ENCODE results near the gene RAD18. TPM values are rescaled to one million over a fixed set of nuclear protein-coding genes. Genes with fewer than 3 reads are reported as not detected.

Gene RAD18
- polyA plus RNA-seq, 1 of the 3 experiments (the other 2 are of a cell fraction): 5.7 TPM

DNA sequence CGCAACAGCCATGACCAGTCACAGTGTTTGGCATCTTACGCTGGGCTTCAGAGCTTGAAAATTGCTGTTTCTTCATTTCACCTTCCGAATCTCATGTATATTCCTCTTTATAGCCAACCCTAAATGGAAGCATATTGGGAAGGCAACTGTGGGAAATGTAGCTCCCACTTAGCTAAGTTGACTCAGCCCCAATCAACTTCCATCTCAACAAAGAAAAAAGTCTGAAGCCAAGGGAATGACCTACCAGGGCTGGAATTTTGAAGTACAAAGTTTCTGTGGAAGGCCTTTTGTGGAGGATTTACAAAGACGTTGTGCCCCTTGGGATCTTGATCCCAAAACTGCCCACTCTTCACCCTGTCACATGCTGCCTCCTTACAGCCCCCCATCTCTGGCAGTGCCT is 108.6 kb downstream of the RAD18 start:
- ChIA-PET CTCF (interaction anchor here (1.9 kb wide), 1 partner anchor 86 kb away, joined by 6 read pairs; the partner anchor contains the start of gene OXTR), POLR2A (no interaction called here)
- Histone ChIP-seq H3K36me3 (replicated peaks in 1 of 2; ENCODE audit: control insufficient read depth in 1 of 2, insufficient read depth in 2 of 2, low read length in 1 of 2) (no peaks in the 10 kb centered on the region), H3F3A (replicated peaks; ENCODE audit: insufficient read depth) (peaks cover 4% of the 10 kb centered on the region), H3K27me3 (ENCODE audit: insufficient read depth) (no peaks in the 10 kb centered on the region), H3K4me2 (no peak overlapping the region), H3K9me3 (no peaks in the 10 kb centered on the region), H3K4me3 (ENCODE audit: low read depth in 2 of 2, low read length in 1 of 2) (no peak overlapping the region), H3K4me1 (ENCODE audit: control insufficient read depth in 1 of 2, insufficient read depth in 2 of 2, low read depth in 1 of 2, low read length in 1 of 2) (peaks cover 0 to 6% of the 10 kb centered on the region in 2 experiments; a peak in 2 of 4 replicates), H2AFZ (ENCODE audit: low read depth) (no peak overlapping the region), H3K9me2 (no peaks in the 10 kb centered on the region), H3K9ac (0 out of 2 replicates have a peak overlapping the region, but pooled peaks have one; percentile 10), H4K20me1 (ENCODE audit: insufficient read depth) (no peaks in the 10 kb centered on the region), H3K79me2 (ENCODE audit: insufficient read depth) (no peaks in the 10 kb centered on the region), H3K27ac (ENCODE audit: low read depth in 2 of 2, low read length in 1 of 2) (peak overlapping the region in 1 of 2 experiments; percentile 14; a peak in 2 of 4 replicates)
- TF ChIP-seq MEF2A (IDR thresholded peaks at IDR 0.05; ENCODE audit: borderline replicate concordance, low read depth) (no peak), CHD2 (IDR thresholded peaks at IDR 0.05; ENCODE audit: low read length, partially characterized antibody) (no peak)
- TF ChIP-seq, protein P1, sequence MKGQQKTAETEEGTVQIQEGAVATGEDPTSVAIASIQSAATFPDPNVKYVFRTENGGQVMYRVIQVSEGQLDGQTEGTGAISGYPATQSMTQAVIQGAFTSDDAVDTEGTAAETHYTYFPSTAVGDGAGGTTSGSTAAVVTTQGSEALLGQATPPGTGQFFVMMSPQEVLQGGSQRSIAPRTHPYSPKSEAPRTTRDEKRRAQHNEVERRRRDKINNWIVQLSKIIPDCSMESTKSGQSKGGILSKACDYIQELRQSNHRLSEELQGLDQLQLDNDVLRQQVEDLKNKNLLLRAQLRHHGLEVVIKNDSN (IDR thresholded peaks at IDR 0.05; ENCODE audit: borderline replicate concordance, low read depth): no peak
- 92% methylated on average over 4 of the region's 4 CpGs for WGBS (ENCODE audit: low lambda C conversion rate)
- DNase-seq: no peak

DNA sequence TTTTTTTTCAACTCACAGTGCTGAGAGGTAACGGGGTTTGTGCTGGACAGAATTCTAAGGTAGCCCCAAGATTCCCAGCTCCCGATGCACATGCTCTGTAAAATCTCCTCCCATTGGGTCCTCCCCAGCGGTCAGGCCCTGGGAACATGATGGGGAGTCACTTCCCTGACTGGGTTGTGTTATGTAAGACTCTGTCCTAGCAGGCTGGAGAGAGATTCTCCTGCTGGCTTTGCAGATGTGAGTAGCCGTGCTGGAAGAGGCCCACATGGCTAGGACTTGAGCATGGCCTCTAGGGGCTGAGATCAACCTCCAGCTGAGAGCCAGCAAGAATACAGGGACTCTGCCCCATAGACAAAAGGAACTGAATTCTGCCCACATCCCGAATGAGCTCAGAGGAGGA is 110.2 kb downstream of the RAD18 start:
- POLR2A ChIA-PET: no interaction called here

DNA sequence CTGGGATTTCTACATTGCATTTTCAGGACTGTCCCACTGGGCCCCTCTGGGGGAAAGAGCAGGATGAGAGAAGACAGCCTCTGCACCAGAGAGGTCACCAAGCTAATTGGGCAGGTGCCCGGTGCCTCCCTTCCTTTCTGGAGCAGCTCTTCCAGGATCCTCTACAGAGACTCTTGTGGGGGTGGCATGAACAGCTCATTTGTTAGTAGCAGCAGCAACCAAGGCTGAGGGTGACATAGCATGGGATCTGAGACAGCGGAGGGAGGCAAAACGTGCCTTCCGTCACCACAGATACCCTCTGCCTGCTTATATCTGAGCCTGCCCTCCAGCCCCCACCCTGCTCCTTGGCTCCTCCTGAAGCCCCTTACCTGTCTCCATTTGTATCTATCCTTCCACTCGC is 110.8 kb downstream of the RAD18 start:
- ChIA-PET POLR2A (no interaction called here), CTCF (interaction anchor here (1.0 kb wide), 1 partner anchor 12 kb away, joined by 6 read pairs; no protein-coding TSS in a partner anchor)
- Histone ChIP-seq H3K9me2 (no peaks in the 10 kb centered on the region), H3K27me3 (ENCODE audit: insufficient read depth) (no peaks in the 10 kb centered on the region), H2AFZ (ENCODE audit: low read depth) (no peak overlapping the region), H3K4me2 (no peak overlapping the region), H3K27ac (ENCODE audit: low read depth in 2 of 2, low read length in 1 of 2) (no peak overlapping the region), H3K36me3 (replicated peaks in 1 of 2; ENCODE audit: control insufficient read depth in 1 of 2, insufficient read depth in 2 of 2, low read length in 1 of 2) (no peaks in the 10 kb centered on the region), H4K20me1 (ENCODE audit: insufficient read depth) (no peaks in the 10 kb centered on the region), H3K9ac (no peak overlapping the region), H3K4me3 (ENCODE audit: low read depth in 2 of 2, low read length in 1 of 2) (no peak overlapping the region), H3K4me1 (ENCODE audit: control insufficient read depth in 1 of 2, insufficient read depth in 2 of 2, low read depth in 1 of 2, low read length in 1 of 2) (peaks cover 7 to 12% of the 10 kb centered on the region in 2 experiments; a peak in 3 of 4 replicates), H3K9me3 (no peaks in the 10 kb centered on the region), H3K79me2 (ENCODE audit: insufficient read depth) (no peaks in the 10 kb centered on the region), H3F3A (replicated peaks; ENCODE audit: insufficient read depth) (peaks cover 13% of the 10 kb centered on the region)
- DNase-seq: no peak
- TF ChIP-seq RCOR1 (IDR thresholded peaks at IDR 0.05; ENCODE audit: low read length) (no peak), EZH2phosphoT487 (IDR thresholded peaks at IDR 0.05; ENCODE audit: borderline replicate concordance, low read depth) (no peak), YY1 (IDR thresholded peaks at IDR 0.05; ENCODE audit: low read depth) (no peak), MXI1 (IDR thresholded peaks at IDR 0.05; ENCODE audit: low read depth, low read length) (no peak), TEAD4 (IDR thresholded peaks at IDR 0.05; ENCODE audit: borderline replicate concordance, insufficient read depth) (no peak), TAF1 (IDR thresholded peaks at IDR 0.05; ENCODE audit: borderline replicate concordance, low read depth, low read length) (no peak), RXRA (IDR thresholded peaks at IDR 0.05; ENCODE audit: borderline replicate concordance, low read depth) (no peak)
- TF ChIP-seq, protein P1 (IDR thresholded peaks at IDR 0.05; ENCODE audit: borderline replicate concordance, low read depth): no peak
- TF ChIP-seq, protein P2, sequence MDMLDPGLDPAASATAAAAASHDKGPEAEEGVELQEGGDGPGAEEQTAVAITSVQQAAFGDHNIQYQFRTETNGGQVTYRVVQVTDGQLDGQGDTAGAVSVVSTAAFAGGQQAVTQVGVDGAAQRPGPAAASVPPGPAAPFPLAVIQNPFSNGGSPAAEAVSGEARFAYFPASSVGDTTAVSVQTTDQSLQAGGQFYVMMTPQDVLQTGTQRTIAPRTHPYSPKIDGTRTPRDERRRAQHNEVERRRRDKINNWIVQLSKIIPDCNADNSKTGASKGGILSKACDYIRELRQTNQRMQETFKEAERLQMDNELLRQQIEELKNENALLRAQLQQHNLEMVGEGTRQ (IDR thresholded peaks at IDR 0.05; ENCODE audit: borderline replicate concordance, low read depth, low read length): no peak
- TF ChIP-seq, protein P3, sequence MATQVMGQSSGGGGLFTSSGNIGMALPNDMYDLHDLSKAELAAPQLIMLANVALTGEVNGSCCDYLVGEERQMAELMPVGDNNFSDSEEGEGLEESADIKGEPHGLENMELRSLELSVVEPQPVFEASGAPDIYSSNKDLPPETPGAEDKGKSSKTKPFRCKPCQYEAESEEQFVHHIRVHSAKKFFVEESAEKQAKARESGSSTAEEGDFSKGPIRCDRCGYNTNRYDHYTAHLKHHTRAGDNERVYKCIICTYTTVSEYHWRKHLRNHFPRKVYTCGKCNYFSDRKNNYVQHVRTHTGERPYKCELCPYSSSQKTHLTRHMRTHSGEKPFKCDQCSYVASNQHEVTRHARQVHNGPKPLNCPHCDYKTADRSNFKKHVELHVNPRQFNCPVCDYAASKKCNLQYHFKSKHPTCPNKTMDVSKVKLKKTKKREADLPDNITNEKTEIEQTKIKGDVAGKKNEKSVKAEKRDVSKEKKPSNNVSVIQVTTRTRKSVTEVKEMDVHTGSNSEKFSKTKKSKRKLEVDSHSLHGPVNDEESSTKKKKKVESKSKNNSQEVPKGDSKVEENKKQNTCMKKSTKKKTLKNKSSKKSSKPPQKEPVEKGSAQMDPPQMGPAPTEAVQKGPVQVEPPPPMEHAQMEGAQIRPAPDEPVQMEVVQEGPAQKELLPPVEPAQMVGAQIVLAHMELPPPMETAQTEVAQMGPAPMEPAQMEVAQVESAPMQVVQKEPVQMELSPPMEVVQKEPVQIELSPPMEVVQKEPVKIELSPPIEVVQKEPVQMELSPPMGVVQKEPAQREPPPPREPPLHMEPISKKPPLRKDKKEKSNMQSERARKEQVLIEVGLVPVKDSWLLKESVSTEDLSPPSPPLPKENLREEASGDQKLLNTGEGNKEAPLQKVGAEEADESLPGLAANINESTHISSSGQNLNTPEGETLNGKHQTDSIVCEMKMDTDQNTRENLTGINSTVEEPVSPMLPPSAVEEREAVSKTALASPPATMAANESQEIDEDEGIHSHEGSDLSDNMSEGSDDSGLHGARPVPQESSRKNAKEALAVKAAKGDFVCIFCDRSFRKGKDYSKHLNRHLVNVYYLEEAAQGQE (IDR thresholded peaks at IDR 0.05; ENCODE audit: low read depth, low read length): no peak
- WGBS (ENCODE audit: low lambda C conversion rate): 91% methylated on average over 5 of the region's 5 CpGs

More for the DNA sequence above, 110.2 kb downstream of the RAD18 start:
- H3K9ac ChIP-seq: no peak overlapping the region
- CTCF ChIA-PET: interaction anchor here (0.8 to 1.0 kb wide), 2 partner anchors 11 to 13 kb away, joined by 3 to 6 read pairs; no protein-coding TSS in a partner anchor
- no peak overlapping the region for H3K4me2 ChIP-seq
- H3K4me3 ChIP-seq (ENCODE audit: low read depth in 2 of 2, low read length in 1 of 2): no peak overlapping the region
- H3F3A ChIP-seq (replicated peaks; ENCODE audit: insufficient read depth): peaks cover 13% of the 10 kb centered on the region
- H3K27me3 ChIP-seq (ENCODE audit: insufficient read depth): no peaks in the 10 kb centered on the region
- no peaks in the 10 kb centered on the region for H3K9me3 ChIP-seq
- no peak for DNase-seq
- no peak overlapping the region for H3K27ac ChIP-seq (ENCODE audit: low read depth in 2 of 2, low read length in 1 of 2)
- H3K36me3 ChIP-seq (replicated peaks in 1 of 2; ENCODE audit: control insufficient read depth in 1 of 2, insufficient read depth in 2 of 2, low read length in 1 of 2): no peaks in the 10 kb centered on the region
- H3K9me2 ChIP-seq: no peaks in the 10 kb centered on the region
- no peaks in the 10 kb centered on the region for H4K20me1 ChIP-seq (ENCODE audit: insufficient read depth)
- TF ChIP-seq FOXJ3 (CRISPR knock-in tag; IDR thresholded peaks at IDR 0.05) (no peak), NRF1 (IDR thresholded peaks at IDR 0.05; ENCODE audit: low read depth, low read length) (no peak), MEF2A (IDR thresholded peaks at IDR 0.05; ENCODE audit: borderline replicate concordance, low read depth) (no peak), RAD21 (IDR thresholded peaks at IDR 0.05; ENCODE audit: low read length) (no peak)
- peaks cover 7 to 12% of the 10 kb centered on the region in 2 experiments; a peak in 3 of 4 replicates for H3K4me1 ChIP-seq (ENCODE audit: control insufficient read depth in 1 of 2, insufficient read depth in 2 of 2, low read depth in 1 of 2, low read length in 1 of 2)
- no peak overlapping the region for H2AFZ ChIP-seq (ENCODE audit: low read depth)
- no peaks in the 10 kb centered on the region for H3K79me2 ChIP-seq (ENCODE audit: insufficient read depth)
- 97% methylated on average over 5 of the region's 5 CpGs for WGBS (ENCODE audit: low lambda C conversion rate)

Data from SK-N-SH (cell line).